ENCODE measurements around the gene TM9SF2. TPM values are rescaled to one million over a fixed set of nuclear protein-coding genes. Genes with fewer than 3 reads are reported as not detected.
A peak's percentile ranks its signal among the peaks of the same experiment; 100 is the strongest.

TM9SF2 gene
- total RNA-seq, 8 experiments from 2014 or later = 56.8 to 140 (median 76.3) TPM

DNA sequence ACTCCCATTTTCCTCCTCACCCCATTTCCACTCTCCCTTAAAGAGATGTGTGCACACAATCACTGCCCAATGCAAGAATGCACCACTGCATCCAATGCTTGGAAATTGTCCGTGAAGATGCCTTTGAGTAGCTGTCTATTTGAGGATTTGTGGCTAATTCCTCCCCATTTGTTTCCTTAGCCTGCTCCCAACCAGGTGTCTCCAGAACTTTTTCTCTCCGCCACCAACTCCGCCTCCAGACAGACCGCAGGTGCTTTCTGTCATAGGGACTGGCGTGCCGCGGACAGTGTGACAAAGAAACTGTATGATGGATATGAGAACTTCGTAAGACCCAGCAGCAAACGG, 461 bp upstream of the TM9SF2 start:
- WGBS, 10 experiments = 0 to 4% (median 0%) methylated on average over 1 to 4 of the region's 9 CpGs; no CpG with 5 or more reads in 6 of the 10 experiments
- ATAC-seq (replicated peaks in 6 of 8) = no peak
- H3K4me3 ChIP-seq = peak overlapping the region; percentile 71 to 88 (median 81)
- in situ Hi-C loops (cut with MboI; ENCODE audit: low pct_unique_long_range_greater_than_20kb in 2 of 9, low sequenced_read_pairs in 9 of 9, unreplicated experiment in 9 of 9) = no loop called here
- H3K4me1 ChIP-seq (replicated peaks in 1 of 2) = peaks cover 10 to 24% of the 10 kb centered on the region in 2 donors
- H3K27ac ChIP-seq = peak overlapping the region; percentile 38 to 90

DNA sequence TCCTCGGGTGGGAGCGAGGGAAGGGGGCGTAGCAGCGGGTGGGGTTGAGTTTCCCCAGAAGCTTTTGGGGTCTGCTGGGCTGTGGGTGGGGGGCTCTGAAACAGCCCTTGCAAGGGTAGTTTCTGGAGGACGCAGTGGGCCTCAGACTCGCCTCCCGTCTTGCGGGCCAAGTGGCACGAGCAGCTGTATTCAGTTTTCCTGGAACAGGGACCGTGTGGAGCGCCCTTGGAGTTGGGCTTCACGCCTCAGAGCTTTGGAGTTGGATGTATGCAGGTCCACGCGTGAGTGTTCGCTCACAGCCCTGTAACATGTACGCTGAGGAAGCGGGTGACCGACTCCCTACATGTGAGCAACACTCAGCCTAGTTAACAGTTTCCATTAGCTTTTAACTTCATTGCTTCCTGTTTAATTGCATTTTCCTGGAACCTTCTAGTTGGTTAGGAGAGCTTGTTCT, 603 bp downstream of the TM9SF2 start:
- Histone ChIP-seq H3K4me3 (peak overlapping the region; percentile 71 to 88 (median 81)), H3K27ac (peak overlapping the region; percentile 87 to 90), H3K4me1 (replicated peaks in 1 of 2) (peaks cover 10 to 30% of the 10 kb centered on the region in 2 donors)
- in situ Hi-C loops (cut with MboI; ENCODE audit: low pct_unique_long_range_greater_than_20kb in 2 of 9, low sequenced_read_pairs in 9 of 9, unreplicated experiment in 9 of 9) = no loop called here
- WGBS, 10 experiments = 0% methylated on average over 1 to 6 of the region's 18 CpGs; no CpG with 5 or more reads in 5 of the 10 experiments
- ATAC-seq (replicated peaks in 6 of 8) = peak; percentile 1 to 17 (median 9)

DNA sequence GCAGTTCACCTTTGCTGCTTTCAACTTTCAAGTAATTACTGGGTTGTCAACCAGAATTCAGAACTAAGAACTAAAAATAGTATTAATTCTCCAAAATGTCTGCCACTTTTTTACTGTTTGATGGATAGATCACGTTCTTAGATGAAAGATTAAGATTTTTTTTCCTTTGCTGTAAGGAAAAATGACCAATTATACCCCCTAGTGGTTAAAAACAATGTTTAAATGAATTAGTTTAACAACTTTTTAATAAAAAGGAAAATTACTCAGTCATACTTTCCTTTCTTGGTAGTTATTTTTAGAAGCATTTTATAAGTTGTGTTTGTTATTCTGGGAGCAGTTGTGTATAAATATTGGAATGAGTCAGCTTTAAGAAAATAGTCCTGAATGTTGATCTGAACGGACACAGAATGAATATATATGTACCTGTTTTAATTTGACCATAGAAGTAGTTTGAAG, 4.6 kb downstream of the TM9SF2 start:
- Histone ChIP-seq H3K4me1 (replicated peaks in 1 of 2) (peaks cover 0 to 17% of the 10 kb centered on the region in 2 donors), H3K27ac (no peak overlapping the region), H3K4me3 (no peak overlapping the region)
- ATAC-seq (replicated peaks in 6 of 8) = no peak
- WGBS, 10 experiments = 0 to 100% (median 90%) methylated on average over 1 to 2 of the region's 2 CpGs
- in situ Hi-C loops (cut with MboI; ENCODE audit: low pct_unique_long_range_greater_than_20kb in 2 of 9, low sequenced_read_pairs in 9 of 9, unreplicated experiment in 9 of 9) = no loop called here

GRCh38 chr13:99506634-99507033, 5.4 kb downstream of the TM9SF2 start:
- WGBS, 10 experiments = 50 to 100% (median 79%) methylated on average over 1 to 2 of the region's 2 CpGs; no CpG with 5 or more reads in 1 of the 10 experiments
- in situ Hi-C loops (cut with MboI; ENCODE audit: low pct_unique_long_range_greater_than_20kb in 2 of 9, low sequenced_read_pairs in 9 of 9, unreplicated experiment in 9 of 9) = no loop called here
- no peak overlapping the region for H3K27ac ChIP-seq
- no peak overlapping the region for H3K4me3 ChIP-seq
- ATAC-seq (replicated peaks in 6 of 8) = no peak
- peaks cover 0 to 17% of the 10 kb centered on the region in 2 donors for H3K4me1 ChIP-seq (replicated peaks in 1 of 2)

DNA sequence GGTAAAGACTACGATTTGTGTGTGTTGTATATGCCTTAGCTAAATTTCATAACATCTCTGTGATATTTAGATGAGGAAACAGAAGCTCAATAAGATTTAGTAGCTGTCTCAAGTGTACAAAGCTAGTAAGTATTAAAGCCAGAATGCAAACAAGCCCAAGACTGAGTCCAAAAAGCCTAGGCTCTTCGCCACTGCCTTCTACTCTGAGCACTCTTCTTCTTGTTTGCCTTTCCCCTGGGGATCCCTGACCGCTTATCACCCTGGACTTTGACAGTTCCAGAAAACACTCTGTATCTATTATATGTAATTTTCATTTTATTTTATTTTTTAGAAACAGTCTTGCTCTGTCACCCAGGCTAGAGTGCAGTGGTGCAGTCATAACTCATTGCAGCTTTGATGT, 5.8 kb downstream of the TM9SF2 start:
- WGBS, 10 experiments = 87 to 100% (median 100%) methylated on average over 1 to 3 of the region's 3 CpGs
- in situ Hi-C loops (cut with MboI; ENCODE audit: low pct_unique_long_range_greater_than_20kb in 2 of 9, low sequenced_read_pairs in 9 of 9, unreplicated experiment in 9 of 9) = no loop called here
- ATAC-seq (replicated peaks in 6 of 8) = no peak
- Histone ChIP-seq H3K4me1 (replicated peaks in 1 of 2) (peaks cover 0 to 17% of the 10 kb centered on the region in 2 donors), H3K4me3 (no peak overlapping the region), H3K27ac (no peak overlapping the region)

DNA sequence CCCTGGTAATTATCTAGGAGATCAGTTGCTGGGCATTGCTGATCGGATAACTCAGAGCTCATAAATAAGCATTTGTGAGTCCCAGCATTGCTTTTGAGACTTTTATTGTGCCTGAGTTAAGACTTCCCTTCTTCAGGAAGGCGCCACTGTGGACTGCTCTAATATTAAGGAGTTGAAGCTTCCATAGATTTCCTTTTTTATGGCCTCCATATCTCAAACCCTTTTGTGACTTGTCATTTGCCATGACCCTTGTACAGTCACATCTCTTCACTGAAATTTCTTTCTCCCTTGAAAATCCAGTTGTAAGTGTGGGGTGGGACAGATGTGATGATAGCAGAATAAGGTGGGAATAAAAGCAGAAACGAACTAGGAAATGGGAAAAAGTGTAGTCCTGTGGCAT, 6.3 kb downstream of the TM9SF2 start:
- no peak overlapping the region for H3K4me3 ChIP-seq
- peaks cover 0 to 14% of the 10 kb centered on the region in 2 donors for H3K4me1 ChIP-seq (replicated peaks in 1 of 2)
- in situ Hi-C loops (cut with MboI; ENCODE audit: low pct_unique_long_range_greater_than_20kb in 2 of 9, low sequenced_read_pairs in 9 of 9, unreplicated experiment in 9 of 9) = no loop called here
- WGBS, 10 experiments = 67 to 100% (median 91%) methylated on average over 1 to 3 of the region's 3 CpGs
- no peak for ATAC-seq (replicated peaks in 6 of 8)
- no peak overlapping the region for H3K27ac ChIP-seq

GRCh38 chr13:99507986-99508385, 6.7 kb downstream of the TM9SF2 start:
- ATAC-seq (replicated peaks in 6 of 8) = no peak
- in situ Hi-C loops (cut with MboI; ENCODE audit: low pct_unique_long_range_greater_than_20kb in 2 of 9, low sequenced_read_pairs in 9 of 9, unreplicated experiment in 9 of 9) = no loop called here
- H3K4me1 ChIP-seq (replicated peaks in 1 of 2) = peaks cover 0 to 9% of the 10 kb centered on the region in 2 donors

GRCh38 chr13:99509479-99509878, 8.2 kb downstream of the TM9SF2 start:
- Histone ChIP-seq H3K4me3 (no peak overlapping the region), H3K27ac (no peak overlapping the region), H3K4me1 (replicated peaks in 1 of 2) (peaks cover 0 to 5% of the 10 kb centered on the region in 2 donors)
- 86 to 100% (median 100%) methylated on average over 1 to 4 of the region's 4 CpGs for WGBS, 10 experiments
- in situ Hi-C loops (cut with MboI; ENCODE audit: low pct_unique_long_range_greater_than_20kb in 2 of 9, low sequenced_read_pairs in 9 of 9, unreplicated experiment in 9 of 9) = no loop called here
- no peak for ATAC-seq (replicated peaks in 6 of 8)

More at GRCh38 chr13:99507986-99508385, 6.7 kb downstream of the TM9SF2 start:
- Histone ChIP-seq H3K4me3 (no peak overlapping the region), H3K27ac (no peak overlapping the region)

- no peak overlapping the region for H3K27ac ChIP-seq
- 80 to 100% (median 94%) methylated on average over 2 to 4 of the region's 4 CpGs; no CpG with 5 or more reads in 1 of the 10 experiments for WGBS, 10 experiments
- in situ Hi-C loops (cut with MboI; ENCODE audit: low pct_unique_long_range_greater_than_20kb in 2 of 9, low sequenced_read_pairs in 9 of 9, unreplicated experiment in 9 of 9) = no loop called here
- ATAC-seq (replicated peaks in 6 of 8) = no peak
- no peaks in the 10 kb centered on the region for H3K4me1 ChIP-seq (replicated peaks in 1 of 2)
- H3K4me3 ChIP-seq = no peak overlapping the region
Measured at GRCh38 chr13:99514801-99515200, 13.5 kb downstream of the TM9SF2 start.

- ATAC-seq (replicated peaks in 6 of 8) = no peak
- no peak overlapping the region for H3K27ac ChIP-seq
- WGBS, 10 experiments = 33 to 100% (median 87%) methylated on average over 1 to 4 of the region's 5 CpGs; no CpG with 5 or more reads in 3 of the 10 experiments
- in situ Hi-C loops (cut with MboI; ENCODE audit: low pct_unique_long_range_greater_than_20kb in 2 of 9, low sequenced_read_pairs in 9 of 9, unreplicated experiment in 9 of 9) = no loop called here
- H3K4me1 ChIP-seq (replicated peaks in 1 of 2) = no peaks in the 10 kb centered on the region
- H3K4me3 ChIP-seq = no peak overlapping the region
Measured at GRCh38 chr13:99516153-99516929, 15.1 kb downstream of the TM9SF2 start.

- in situ Hi-C loops (cut with MboI; ENCODE audit: low pct_unique_long_range_greater_than_20kb in 2 of 9, low sequenced_read_pairs in 9 of 9, unreplicated experiment in 9 of 9) = no loop called here
- no peak for ATAC-seq (replicated peaks in 6 of 8)
- Histone ChIP-seq H3K27ac (no peak overlapping the region), H3K4me1 (replicated peaks in 1 of 2) (no peaks in the 10 kb centered on the region), H3K4me3 (no peak overlapping the region)
- 57 to 100% (median 100%) methylated on average over 1 to 2 of the region's 2 CpGs for WGBS, 10 experiments
Measured at GRCh38 chr13:99517577-99517976, 16.3 kb downstream of the TM9SF2 start.

DNA sequence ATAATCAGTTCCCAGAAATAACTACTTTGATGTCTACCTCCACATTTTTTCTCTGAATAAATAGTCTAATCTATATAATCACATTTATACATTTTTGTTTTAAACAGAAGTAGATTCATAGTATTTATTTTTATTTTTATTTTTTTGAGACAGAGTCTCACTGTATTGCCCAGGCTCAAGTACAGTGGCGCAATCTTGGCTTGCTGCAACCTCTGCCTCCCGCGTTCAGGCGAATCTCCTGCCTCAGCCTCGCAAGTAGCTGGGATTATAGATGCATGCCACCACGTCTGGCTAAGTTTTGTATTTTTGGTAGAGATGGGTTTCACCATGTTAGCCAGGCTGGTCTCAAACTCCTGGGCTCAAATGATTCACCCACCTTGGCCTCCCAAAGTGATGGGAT, 16.7 kb downstream of the TM9SF2 start:
- Histone ChIP-seq H3K4me1 (replicated peaks in 1 of 2) (no peaks in the 10 kb centered on the region), H3K27ac (no peak overlapping the region), H3K4me3 (no peak overlapping the region)
- ATAC-seq (replicated peaks in 6 of 8) = no peak
- WGBS, 10 experiments = 87 to 100% (median 99%) methylated on average over 1 to 6 of the region's 6 CpGs; no CpG with 5 or more reads in 2 of the 10 experiments
- in situ Hi-C loops (cut with MboI; ENCODE audit: low pct_unique_long_range_greater_than_20kb in 2 of 9, low sequenced_read_pairs in 9 of 9, unreplicated experiment in 9 of 9) = no loop called here

- Histone ChIP-seq H3K4me3 (no peak overlapping the region), H3K4me1 (replicated peaks in 1 of 2) (no peaks in the 10 kb centered on the region), H3K27ac (no peak overlapping the region)
- in situ Hi-C loops (cut with MboI; ENCODE audit: low pct_unique_long_range_greater_than_20kb in 2 of 9, low sequenced_read_pairs in 9 of 9, unreplicated experiment in 9 of 9) = no loop called here
- WGBS, 10 experiments = 92 to 100% (median 100%) methylated on average over 1 to 2 of the region's 2 CpGs; no CpG with 5 or more reads in 3 of the 10 experiments
- no peak for ATAC-seq (replicated peaks in 6 of 8)
Measured at GRCh38 chr13:99522298-99522697, 21.0 kb downstream of the TM9SF2 start.

DNA sequence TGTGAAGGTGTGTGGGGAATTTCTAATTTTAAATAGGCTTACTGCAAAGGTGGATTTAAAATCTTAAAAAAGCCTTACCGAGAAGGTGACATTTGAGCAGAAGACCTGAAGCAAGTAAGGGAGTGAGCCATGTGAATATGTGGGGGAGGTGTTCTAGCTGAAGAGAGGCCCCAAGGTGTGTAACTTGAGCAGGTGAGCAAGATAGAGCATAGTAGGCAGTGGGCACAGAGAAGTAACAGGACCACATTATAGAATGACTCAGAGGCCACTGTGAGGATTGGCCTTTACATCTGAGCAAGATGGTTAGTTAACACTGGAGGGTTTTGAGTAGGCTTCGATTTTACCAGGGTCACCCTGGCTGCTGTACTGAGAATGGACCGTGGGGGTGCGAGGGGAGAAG, 22.6 kb downstream of the TM9SF2 start:
- in situ Hi-C loops (cut with MboI; ENCODE audit: low pct_unique_long_range_greater_than_20kb in 2 of 9, low sequenced_read_pairs in 9 of 9, unreplicated experiment in 9 of 9) = no loop called here
- no peak for ATAC-seq (replicated peaks in 6 of 8)
- 70 to 100% (median 100%) methylated on average over 1 to 4 of the region's 4 CpGs; no CpG with 5 or more reads in 2 of the 10 experiments for WGBS, 10 experiments

More for the DNA sequence above, 22.6 kb downstream of the TM9SF2 start:
- H3K4me1 ChIP-seq (replicated peaks in 1 of 2) = no peaks in the 10 kb centered on the region
- no peak overlapping the region for H3K27ac ChIP-seq
- no peak overlapping the region for H3K4me3 ChIP-seq

Data from motor neuron (in vitro differentiated cells).